Hepatocyte (in vitro differentiated cells): ENCODE data around the gene PERCC1.

ENCODE experiments used
- CTCF ChIP-seq: fragments of 200-600 bp; sonication (generic); IDR thresholded peaks from 2 replicates; pipeline ENCODE4 v1.5.1; 2016; ENCODE audit warnings: antibody characterized with exemption, mild to moderate bottlenecking; ENCODE audit not compliant: poor library complexity
- EZH2 ChIP-seq: fragments of 200-600 bp; sonication (generic); IDR thresholded peaks from 2 replicates; pipeline ENCODE4 v1.6.1; 2016; ENCODE audit warnings: antibody characterized with exemption, mild to moderate bottlenecking, borderline replicate concordance
- EZH2phosphoT487 ChIP-seq: fragments of 200-600 bp; sonication (generic); IDR thresholded peaks from one replicate; pipeline ENCODE4 v1.6.1; 2018; ENCODE audit warnings: antibody characterized with exemption, mild to moderate bottlenecking, low read depth, moderate library complexity; ENCODE audit not compliant: unreplicated experiment, severe bottlenecking

- TF ChIP-seq CTCF, result no peak
- TF ChIP-seq EZH2, result no peak
- TF ChIP-seq EZH2phosphoT487, result no peak
These were observed 3.1 kb upstream of the PERCC1 start for GRCh38 chr16:1427473-1428461.
